NOMO-1 (cell line): ENCODE data around the gene LRRN4CL.
"Not testable (repeated sequence)": the region's sequence is repeated elsewhere in the genome, so short reads cannot be mapped to it uniquely, and the experiment has no call there.

Experiments
- DNase-seq, 2 experiments: peaks; one replicate each; lab custom pipeline; 2025; ENCODE audit not compliant: unreplicated experiment in 2 of 2; lab: John Stamatoyannopoulos, UW

The LRRN4CL gene

GRCh38 chr11:62710001-62710345 lies 20.6 kb upstream of the LRRN4CL start:
- peak in 1 of 2 experiments; percentile 49 for DNase-seq

DNA sequence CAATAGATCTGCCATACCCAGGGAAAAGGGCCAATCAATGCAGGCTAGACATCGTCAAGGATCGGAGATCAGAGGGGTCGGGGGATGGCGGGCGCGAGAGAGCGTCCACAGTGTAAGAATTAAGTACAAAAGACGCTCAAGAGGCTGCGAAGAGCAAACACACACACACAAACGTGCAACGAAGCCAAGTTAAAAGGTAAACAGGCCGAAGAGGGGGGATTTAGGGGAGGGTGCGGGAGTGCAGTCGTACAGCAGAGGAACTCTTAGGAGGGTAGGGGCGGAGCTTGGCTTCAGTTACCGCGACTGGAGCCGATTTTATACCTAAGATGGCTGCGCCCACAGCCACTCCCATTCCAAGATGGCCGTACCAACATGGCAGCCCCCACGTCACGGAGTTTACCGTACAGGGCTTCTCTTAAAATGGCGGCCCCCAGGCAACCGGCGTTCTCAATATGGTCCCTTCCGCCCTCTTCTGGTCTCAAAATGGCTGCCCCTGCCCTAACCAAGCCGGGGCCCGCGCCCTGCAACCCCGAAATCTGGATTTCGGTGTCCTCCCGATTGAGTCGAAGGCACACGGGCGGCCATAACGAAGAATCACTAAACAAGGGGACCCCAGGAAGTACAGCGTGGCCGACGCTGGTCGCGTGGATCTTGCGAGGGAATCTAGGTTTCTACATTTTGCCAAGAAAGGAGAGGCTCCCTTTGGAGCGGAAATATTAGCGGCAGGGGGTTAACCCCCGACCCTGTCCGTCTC lies 20.1 kb upstream of the LRRN4CL start:
- DNase-seq: peak; percentile 98

DNA sequence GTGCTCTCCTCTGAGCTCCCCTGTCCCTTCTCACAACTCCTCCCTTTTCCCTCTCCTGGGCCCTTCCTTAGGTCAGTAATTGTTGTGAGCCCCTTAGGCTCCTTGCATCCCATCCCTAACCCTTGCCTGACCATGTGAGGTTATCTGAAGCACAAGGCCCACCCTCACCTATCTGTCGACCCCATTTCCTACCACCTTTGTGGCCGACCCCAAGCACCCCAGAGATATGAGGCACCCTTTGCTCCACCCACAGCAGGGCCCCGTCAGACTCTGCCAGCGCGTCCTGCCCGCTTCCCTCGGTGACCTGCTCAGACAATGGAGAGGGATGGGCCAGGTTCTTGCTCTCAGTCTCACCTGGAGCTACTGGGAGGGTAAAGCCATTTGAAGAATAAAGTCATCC lies 19.5 kb upstream of the LRRN4CL start:
- DNase-seq: peak in 1 of 2 experiments; percentile 33

- DNase-seq: no peak
Measured at GRCh38 chr11:62708392-62708791, 19.1 kb upstream of the LRRN4CL start.

DNA sequence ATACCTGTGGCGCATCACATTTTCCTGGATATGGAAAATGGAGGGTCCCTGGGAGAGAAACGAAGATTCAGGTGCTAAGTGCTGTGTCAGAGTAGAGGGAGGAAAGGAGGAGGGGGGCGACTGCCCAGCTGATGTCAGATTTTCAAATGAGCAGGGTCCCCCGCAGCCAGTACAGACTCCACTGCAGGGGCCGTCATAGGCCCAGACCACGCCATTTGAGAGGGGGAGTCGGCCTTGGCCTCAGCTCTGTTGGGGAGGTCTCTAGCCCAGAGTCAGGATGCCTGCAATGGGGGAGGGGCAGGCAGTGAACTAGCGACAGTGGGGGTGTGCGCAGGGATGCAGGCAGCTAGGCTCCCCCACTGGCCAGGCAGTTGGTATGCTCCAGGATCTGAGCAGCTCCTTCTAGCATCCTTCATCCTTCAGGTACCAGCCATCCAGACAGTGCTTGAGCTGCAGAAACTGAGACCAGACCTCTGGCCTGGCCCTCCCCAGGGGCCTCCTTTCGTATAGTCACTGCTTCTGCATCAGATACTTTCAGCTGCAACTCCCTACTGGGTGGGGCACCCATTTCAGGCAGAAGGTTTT lies 18.0 kb upstream of the LRRN4CL start, which contains the start of the genes BSCL2 and GNG3:
Gene BSCL2 (minus strand): TSS at position 148 of the 585 bp plus-strand sequence. CDS start 229 bp downstream, outside the sequence.
Gene GNG3 (plus strand): TSS at position 400 of the 585 bp plus-strand sequence. CDS start 620 bp downstream, outside the sequence.
- DNase-seq: no peak

DNA sequence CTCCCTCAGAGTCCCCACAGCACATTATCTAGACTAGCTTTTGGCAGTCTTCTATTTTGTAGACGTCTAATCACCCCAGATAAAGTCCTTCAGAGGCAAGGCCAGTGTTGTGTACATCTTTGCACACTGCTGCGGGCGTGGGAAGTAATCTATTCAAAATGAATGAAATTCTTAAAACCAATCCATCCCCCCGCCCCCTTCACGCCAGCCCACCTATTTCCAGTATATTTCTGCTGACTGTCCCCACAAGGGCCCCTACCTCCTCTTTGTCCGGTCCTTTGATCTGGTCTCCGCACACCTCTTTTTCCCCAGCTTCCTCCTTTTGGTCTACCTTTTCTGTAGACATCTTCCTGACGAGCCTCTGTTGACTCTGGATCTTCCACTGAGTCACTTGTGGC lies 17.5 kb upstream of the LRRN4CL start:
- DNase-seq: no peak

DNA sequence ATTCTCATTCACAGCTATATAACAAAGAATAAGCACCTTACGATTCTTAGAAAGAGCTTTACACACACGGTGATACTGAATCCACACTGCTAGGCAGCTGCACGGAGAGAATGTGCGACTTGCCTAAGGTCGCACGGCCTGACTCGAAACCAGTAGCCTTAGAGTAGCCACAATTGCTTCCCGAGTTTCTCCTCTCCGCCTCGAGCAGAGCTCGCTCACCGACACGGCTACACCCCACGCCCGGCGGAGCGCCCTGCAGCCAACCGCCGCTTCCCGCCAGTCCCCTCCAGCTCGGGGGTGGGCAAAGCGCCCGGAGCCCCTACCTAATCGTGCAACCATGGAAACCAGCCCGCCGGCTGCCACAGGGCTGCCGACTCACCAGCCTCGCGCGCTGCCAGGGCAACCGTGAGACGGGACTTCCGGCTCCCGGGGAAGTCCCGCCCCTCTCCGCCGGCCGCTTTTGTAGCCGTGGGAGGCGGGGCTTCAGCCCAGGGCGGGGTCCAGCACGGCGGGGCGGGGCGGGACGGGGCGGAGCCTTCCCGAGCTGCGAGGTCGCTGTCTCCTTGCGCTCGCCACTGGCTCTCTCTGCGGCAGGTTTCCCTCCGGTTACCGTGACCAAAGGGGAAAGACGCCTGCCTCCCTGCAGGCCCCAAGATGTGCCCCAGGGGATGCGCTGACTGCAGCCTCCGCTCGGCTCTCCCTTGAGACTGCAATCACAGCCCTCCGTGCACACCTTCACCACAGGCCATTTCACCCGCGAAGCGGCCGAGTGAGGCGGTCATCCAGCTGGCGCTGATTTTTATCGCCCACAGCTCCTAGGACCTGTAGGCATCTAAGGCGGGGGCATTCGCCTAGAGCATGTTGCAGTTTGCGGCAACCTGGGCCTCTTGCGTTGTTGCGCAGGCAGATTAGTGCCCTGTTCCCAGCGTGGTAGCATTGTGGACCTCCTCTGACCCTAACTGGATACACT lies 16.8 kb upstream of the LRRN4CL start:
- DNase-seq: peak; percentile 81 to 87

GRCh38 chr11:62705413-62705812 lies 16.1 kb upstream of the LRRN4CL start:
- no peak for DNase-seq

DNA sequence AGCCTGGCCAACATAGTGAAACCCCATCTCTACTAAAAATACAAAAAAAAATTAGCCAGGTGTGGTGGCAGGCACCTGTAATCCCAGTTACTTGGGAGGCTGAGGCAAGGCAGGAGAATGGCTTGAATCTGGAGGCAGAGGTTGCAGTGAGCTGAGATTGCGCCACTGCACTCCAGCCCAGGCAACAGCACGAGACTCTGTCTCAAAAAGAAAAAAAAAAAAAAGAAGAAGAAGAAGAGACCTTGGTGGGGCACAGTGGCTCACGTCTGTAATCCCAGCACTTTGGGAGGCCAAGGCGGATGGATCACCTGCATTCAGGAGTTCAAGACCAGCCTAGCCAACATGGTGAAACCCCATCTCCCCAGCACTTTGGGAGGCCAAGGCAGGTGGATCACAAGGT lies 14.6 kb upstream of the LRRN4CL start:
- not testable (repeated sequence) for DNase-seq

- no peak for DNase-seq
Measured at GRCh38 chr11:62702246-62702645, 12.9 kb upstream of the LRRN4CL start.

GRCh38 chr11:62694455-62695167 lies 5.3 kb upstream of the LRRN4CL start:
- DNase-seq: peak; percentile 46 to 53

- not testable (repeated sequence) for DNase-seq
Measured at GRCh38 chr11:62693624-62694023, 4.3 kb upstream of the LRRN4CL start.

GRCh38 chr11:62688491-62688890 lies 839 bp downstream of the LRRN4CL start:
- no peak for DNase-seq

DNA sequence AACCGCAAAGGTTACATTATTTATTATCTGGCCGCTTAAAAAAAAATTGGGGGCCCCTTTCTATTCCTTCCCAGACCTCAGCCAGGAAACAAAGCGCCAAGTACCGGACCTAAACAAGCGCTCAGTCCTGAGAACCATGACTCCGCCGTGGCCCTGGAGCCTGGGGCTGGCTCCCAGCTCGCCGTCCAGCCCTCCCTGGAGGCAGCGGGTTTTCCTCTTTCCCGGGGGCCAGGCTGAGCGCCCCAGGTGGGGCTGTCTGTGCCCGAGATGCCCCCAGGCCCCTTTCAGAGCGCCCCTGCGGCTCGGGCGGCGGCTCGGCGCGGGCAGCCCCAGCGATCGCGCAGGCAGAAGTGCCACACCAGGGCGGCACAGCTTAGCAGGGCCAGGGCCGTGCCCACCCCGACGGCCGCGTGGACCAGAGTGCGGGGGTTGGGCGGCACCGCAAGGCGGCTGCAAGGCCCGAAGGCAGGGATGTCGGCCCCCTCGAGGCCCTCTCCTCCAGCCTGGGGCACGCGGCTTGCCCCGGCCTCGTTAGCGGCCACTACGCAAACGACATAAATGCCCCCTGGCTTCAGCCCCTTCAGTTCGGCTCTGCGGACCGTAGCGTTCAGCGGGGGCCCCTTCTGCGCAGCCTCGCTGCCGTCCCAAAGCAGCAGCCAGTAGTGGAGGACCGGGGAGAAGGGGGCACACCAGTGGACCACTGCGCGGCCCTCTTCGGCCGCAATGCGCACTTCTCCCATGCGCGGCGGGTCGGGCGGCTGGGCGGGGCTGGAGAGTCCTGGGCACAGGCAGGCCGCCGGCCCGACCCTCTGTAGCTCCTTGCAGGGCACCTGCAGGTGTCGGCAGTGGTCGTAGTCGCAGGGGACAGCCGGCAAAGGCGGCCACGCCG lies 1.6 kb downstream of the LRRN4CL start:
- DNase-seq: no peak

- DNase-seq: no peak
Measured at GRCh38 chr11:62682518-62682917, 6.8 kb downstream of the LRRN4CL start.

- peak; percentile 8 to 50 for DNase-seq
Measured at GRCh38 chr11:62680825-62681240, 8.5 kb downstream of the LRRN4CL start.

DNA sequence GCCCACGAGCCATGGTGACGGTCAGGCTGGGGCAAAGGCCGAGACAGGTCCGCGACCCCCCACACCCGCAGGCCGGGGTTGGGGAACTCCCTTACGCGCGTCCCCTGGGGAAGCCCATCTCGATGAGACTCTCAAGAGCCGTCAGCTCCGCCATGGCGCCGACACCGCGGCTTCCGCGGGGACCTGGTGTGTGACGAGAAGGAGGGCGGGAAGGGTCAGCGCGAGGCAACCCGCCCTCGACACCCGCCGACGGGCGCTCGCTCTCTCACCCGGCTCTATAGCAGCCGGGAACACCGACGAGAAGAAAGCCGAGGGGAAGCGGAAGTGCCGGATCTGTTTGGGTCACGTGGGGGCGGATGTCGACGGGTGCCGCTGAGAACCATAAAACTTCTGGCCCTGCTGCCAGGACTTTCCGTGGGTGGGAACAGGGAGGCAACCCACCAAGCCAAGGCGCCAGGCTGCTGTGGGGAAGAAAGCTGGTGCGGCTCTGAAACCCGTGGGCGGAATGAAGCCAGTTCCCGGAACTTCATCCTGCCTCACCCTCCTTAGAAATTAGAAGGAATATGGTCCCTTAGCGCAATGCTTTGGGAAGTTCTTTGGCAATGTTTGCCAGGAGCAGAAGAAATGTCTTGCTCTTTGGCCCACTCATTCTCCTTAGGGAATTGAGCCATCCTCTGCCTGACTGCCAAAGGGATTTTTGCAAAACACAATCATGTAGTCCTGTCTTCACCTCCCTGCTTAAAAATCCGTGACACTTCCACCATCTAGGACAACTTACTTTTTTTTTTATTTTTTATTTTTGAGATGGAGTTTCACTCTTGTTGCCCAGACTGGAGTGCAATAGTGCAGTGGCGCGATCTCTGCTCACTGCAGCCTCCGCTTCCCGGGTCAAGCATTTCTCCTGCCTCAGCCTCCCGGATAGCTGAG lies 10.3 kb downstream of the LRRN4CL start, which contains the start of gene UBXN1:
Gene UBXN1 (minus strand): TSS at position 304 of the 927 bp plus-strand sequence. CDS start 150 bp downstream, at position 154.
- peak; percentile 86 to 88 for DNase-seq

- DNase-seq: no peak
Measured at GRCh38 chr11:62678433-62678769, 10.9 kb downstream of the LRRN4CL start.
